Stimulated activated CD8-positive, alpha-beta memory T cell treated with anti-CD3 and anti-CD28 coated beads, Interleukin-7, amount 100 ng/mL, for 1 hour (primary cell): ENCODE data around the gene TPT1.

Source experiments
- DNase-seq, 2 donors: peaks; one replicate each; pipeline ENCODE4 v3.0.0-alpha.2; 2020; ENCODE audit warnings: low read depth in 2 of 2

TPT1 gene

DNA sequence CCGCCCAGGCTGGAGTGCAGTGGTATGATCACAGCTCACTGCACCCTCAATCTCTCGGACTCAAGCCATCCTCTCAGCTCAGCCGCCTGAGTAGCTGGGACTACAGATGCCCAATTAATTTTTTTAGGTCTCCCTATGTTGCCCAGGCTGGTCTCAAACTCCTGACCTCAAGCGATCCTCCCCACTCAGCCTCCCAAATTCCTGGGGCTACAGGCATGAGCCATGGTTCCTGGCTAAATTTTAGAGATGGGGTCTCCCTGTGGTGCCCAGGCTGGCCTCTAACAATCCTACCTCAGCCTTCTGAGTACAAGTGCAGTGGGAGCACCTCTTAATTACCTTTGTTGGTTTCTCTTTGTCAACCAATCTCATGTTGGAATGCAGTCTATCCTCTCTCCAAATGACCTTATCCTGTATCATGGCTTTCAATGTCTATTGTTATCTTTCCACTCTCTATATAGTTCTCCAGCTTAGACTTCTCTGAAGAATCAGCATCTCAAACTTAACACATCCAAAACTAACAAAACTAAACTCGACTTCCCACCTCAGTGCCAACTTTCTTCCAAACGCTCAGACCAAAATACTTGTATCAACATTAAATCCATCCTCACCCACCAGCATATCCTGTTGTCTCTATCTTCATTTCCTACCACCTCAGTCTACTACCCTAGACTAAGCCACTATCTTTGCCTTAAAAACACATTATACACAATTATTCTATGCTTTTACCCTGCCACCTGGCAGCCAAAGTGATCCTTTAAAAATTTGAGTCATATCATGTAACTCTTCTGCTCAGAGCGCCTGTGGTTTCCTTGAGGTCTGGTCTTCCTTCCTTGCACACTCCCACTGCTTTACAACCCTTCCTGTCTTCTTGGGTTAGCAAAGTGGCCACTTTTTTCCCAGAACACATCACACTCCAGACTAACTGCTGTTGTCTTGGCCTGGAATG, 6.7 kb downstream of the TPT1 start:
- peak in 1 of 2 donors; percentile 14 for DNase-seq

DNA sequence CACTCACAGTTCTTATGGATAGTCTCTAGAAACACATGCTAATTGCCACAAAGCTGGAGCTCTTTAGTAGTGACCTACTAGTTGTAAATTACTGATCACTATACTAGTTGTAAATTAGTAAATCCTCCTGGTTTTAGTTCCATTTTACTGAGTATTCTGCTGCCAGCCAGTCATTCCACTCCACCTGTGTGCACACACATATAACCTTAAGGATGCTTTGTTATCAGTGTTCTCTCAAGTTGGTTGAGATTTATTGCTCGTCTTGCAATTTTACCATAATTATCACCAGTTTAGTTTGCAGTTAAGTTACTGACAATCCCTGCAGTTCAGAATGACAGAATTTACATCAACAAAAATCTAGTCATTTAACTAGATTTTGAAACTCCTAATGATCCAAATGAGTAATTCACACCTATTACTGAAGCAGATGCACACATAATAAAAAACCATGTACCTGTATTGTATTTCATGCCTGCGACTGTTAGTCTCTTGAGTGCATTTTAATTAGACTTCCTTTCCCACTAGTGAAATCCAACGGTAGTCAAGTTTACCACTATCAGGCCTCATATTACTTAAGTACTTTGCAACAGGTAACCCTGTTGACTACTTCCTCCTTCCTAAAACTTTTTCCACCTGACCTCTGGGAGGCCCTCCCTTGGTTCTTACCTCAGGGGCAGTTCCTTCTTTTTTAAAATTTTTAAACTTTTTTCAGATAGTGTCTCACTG, 7.6 kb downstream of the TPT1 start:
- no peak for DNase-seq

DNA sequence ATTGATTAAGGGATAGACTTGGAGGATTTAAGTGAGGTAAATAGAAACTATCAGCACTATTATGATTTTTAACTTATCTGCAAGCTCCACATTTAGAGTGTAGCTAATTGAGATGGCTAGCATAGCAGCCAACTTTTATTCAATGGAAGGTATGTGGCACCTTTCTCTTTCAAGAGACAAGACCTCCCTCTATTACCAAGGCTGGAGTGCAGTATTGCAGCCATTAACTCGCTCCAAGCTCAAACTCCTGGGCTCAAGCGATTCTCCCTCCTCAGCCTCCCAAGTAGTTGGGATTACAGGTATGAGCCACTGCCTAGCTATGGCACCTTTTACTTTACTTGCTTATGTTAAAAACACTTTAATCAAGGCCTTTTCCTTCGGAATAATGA, 8.2 kb downstream of the TPT1 start:
- DNase-seq = no peak

DNA sequence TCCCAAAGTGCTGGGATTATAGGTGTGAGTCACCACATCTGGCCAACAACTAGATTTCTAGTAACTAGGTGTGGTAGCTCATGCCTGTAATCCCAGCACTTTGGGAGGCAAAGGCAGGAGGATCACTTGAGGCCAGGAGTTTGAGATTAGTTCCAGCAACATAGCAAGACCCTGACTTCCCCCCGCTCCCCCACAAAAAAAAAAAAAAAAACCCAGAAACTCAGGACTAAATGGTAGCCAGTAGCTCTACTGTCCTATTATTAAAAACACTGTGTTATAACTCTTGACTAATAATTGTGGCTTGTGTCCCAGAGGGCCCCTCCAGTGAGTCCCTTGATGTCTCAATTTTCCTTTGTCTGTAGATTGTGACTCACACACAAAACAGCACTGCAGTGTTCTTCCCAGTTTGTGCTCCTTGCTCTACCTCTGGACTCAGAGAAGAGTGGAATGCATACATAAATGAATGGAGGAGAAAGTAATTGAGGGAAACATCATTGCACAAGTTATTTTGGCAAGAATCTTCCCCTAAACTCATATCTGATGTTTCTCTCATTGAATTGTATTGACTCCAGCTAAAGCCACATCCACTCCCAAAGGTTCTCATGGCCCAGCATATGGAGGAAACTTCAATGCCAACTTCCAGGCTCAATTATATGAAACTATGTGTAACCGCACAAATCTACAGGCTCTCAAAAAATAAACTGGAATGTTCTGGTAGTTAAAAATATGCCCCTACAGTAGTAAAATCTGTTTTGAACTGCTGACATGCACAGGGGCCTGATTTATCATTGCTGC, 8.8 kb downstream of the TPT1 start:
- DNase-seq = no peak

DNA sequence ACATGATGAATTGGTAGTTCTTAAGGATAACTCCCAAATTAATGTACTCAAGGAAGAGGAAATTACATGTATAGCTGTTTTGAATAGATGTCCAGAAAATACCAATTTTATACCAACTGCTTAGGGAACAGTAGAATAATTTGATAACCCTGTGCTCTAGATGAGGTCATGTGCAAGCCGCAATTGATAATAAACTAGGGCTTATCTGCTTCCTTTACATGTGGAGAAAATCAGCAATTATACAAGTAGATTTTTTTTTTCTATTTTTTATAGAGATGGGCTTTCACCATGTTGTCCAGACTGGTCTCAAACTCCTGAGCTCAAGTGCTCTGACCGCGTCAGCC, 9.3 kb downstream of the TPT1 start:
- no peak for DNase-seq

DNA sequence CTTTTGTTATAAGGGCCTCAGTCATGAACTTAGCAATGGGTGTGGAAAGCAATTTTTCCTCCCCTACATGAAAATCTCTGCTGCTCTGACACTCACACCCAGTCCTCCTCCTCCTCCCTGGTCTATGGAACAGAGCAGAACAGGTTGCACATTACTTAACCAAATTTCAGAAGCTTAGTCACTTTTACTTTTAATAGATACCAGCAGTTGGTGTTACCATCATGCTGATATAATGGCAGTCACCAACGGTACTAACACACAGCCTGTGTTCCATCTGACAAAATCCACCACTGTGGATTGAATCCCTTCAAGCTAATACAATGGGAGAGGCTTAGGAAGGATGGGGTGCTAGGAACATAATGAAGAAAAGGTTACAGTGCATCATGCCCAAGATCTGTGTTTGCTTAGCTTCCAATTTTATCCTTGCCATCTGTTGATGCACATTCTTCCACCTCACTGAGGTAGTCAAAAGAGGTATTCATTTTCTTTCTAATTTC, 9.8 kb downstream of the TPT1 start:
- DNase-seq = no peak

DNA sequence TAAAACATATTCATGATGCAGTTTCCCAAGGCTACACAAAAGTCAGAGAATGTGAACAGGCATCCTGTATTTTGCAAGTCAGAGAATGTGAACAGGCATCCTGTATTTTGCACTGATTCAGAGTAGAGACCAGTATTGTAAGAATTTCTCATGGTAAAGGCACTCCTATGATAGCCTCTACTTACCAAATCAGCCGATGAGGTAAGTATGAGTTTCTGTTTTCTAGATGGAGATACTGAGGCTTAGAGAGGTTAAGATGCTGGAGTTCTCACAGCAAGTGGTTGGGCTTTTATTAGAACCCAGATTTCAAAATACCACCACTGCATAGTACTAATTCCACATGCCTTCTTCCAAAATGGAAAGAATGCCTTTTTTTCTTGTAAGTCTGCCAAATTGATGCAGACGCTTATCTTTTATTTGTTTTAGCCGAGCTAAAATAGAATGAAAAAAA, 12.3 kb downstream of the TPT1 start:
- no peak for DNase-seq

DNA sequence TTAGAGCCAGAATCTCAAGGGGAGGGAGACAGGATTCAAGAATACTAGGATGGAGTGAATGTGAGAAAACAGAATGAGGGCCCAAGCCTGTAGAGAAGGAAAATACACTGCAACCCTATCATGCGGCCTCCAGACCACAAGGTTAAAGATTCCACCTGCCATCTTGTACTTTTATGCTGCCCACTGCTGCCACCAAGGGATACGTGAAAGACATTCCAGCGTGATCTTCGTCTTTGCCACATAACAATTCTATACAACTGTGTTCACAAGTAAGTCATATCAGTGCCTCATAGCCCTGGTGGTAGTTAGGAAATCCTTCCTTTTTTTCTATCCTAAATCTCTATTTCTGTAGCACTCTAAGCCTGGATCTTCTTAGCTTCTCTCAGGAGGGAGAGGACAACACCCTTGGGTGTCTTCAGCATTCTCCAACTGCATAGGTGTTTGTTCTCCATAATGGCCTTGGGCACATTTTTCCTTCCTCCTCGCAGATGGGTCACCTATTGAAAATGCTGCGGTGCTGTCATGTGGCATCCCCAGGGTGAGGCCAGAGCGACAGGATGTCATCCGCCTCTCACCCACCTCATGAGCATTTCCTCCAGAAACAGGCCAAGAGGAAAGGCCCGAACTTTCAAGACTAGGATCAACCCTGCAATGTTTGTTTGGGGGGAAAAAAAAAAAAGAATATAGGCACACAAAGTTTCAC, 13.6 kb downstream of the TPT1 start:
- no peak for DNase-seq

DNA sequence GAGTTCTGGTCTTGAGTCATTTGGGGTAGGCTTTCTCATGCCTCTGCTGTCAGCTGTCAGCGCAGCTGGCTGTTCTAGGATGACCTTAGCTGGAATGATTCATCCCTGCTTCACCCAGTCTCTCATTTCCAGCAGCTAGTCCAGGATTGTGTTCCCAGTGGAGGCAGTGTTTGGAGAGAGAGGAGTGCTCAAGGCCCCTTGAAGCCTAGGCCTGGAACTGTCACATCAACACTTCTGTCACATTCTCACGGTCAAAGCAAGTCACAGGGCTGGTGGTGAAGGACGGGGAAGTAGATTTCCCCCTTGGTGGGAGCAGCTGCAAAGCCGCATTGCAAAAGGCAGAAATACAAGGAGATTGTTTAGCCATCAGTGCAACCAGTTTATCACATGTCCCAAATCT, 15.2 kb downstream of the TPT1 start:
- no peak for DNase-seq

DNA sequence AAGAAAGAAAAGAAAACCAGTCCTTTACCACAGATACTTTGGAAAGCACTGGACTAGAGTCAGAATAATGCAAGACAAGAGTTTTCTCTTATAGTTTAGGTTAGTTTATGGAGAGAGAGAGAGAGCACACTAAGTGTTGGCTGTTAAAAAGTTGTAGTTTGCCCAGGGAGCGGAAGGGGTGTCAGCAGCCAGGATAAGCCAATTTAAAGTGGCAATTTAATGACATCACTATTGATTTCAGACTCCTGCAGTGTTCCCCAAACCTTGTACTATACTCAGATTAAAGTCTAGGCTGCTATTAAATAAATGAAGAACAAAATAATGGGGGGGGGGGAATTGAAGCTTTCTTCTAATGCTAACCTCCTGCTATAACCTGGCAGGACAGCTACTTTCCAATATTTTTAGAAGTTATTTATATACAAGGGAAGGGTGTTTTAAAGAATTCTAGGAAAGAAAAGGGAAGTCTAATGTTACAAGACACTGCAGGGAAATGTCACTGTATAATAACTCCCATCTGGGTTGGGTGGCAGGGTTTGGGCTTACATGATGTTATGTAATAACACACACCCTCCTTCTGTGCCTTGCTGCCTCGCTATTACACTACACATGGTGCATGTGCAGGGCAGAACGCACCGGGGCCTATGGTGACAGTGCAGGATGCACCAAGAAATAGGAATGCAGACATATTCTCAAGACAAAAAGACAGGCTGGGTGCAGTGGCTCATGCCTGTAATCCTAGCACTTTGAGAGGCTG, 19.9 kb downstream of the TPT1 start:
- no peak for DNase-seq

DNA sequence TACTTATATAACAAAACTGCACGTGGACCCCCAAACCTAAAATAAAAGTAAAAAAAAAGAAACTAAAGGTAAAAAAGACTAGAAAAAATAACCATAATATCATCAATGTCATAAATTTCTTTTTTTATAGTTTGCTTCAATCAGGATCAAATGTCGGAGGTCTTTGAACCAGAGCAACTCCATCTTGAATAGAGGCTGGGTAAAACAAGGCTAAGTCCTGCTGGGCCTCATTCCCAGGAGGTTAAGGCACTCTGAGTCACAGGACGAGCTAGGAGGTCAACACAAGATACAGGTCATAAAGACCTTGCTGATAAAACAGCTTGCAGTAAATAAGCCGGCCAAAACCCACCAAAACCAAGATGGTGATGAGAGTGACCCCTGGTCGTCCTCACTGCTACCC, 24.0 kb downstream of the TPT1 start:
- no peak for DNase-seq

DNA sequence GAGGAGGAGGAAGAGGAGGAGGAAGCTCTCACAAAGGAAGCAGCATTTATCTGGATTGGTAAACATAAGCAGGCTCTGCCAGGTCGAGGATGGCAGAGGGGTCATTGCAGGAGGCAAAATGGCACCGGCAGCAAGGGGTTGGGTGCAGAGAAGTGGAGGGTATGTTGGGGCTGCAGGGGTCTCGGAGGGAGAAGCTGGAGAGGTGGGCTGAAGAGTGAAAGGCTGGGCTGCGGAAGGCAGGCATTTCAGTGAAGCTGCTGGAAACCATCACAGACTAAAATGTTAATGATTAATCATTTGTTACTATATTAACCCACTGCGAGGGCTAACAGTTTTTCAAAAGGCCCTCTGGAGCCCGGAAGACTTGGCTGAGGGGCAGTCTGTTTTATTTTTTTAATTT, 24.6 kb downstream of the TPT1 start:
- DNase-seq = no peak

DNA sequence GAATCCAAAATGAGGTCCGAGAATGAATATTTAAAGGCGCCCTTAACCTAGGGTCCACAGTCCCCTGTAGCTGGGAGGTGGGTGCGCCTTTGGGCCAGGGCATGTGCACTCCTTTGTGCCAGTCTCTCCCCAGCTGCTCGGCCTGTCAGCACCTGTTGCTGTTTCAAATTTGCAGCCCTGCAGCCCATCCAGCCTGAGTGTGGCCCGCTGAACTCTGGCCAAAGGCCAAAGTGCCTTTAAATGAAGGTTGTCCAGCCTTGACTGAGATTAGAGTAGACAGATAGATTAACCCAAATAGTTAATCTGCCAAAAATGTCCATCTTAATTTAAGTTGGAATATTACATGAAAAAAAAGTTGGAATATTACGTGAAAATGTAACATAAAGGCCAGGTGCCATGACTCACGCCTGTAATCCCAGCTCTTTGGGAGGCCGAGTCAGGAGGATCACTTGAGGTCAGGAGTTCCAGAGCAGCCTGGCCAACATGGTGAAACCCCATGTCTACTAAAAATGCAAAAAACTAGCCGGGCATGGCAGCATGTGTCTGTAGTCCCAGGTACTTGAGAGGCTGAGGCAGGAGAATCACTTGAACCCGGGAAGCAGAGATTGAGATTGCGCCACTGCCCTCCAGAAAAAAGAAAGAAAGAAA, 25.3 kb downstream of the TPT1 start:
- no peak for DNase-seq

DNA sequence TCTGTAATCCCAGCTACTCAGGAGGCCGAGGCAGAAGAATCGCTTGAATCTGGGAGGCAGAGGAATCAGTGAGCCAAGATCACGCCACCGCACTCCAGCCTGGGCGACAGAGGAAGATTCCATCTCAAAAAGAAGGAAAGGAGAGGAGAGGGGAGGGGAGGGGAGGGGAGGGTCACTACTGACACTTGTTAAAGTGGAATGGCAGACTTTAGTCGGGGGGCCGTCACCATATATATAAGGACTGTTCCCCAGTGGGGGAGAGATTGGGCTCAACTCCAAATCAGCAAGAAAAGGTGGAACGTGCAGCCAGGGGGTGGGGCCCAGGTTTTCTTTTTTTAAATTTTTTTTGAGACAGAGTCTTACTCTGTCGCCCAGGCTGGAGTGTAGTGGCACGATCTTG, 26.2 kb downstream of the TPT1 start:
- no peak for DNase-seq

DNA sequence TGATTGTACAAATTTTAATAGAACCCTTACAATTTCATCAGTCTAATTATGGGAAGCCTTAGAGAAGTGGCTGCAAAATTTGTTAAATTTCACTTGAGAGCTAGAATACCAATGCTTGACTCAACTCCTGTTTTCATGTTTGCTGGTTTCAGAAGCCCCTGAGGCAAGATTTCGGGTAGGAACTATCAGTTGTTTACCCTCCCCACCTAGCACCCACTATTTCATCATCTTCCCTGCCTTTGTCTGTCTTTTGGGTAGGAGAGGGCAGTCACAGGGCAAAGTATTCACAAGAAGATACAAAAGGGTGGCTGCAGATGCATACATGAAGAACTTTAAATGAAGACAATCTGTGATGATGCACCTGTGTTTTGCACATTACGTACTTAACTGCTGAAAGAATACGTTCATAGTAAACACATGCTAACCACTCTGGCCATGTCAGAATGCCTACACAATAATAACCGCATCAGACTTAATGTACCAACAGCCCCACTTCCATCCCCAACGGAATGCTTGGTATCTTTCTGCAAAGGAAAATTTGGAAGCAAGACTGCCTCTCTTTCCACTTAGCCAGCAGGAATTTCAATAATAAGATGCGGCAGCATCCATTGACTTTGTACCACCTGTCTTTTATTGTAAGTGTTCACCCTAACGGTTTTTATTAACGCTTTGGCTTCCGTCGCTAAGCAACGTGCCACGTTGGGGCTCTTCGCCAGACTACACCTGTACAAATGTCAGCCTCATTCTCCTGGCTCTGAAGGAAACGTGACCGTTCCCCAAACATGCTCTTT, 30.4 kb downstream of the TPT1 start:
- DNase-seq = no peak

DNA sequence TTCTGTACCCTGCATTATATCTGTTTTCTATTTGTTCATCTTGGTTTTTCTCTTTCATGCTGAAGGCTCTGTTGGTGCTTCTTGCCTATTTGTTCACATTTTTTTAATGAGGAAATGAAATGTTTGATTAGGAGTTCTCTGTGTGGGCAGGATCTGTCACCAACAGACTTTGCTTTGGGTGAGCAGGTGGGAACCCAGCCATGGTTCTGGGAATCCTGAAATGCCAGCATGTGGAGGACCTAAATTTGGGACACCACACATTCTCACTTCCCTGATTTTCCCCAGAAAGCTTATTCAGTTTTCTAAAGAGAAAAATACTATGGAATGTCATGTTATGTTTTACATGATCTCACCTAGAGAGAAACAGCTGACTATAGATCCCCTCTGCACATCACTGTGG, 34.0 kb downstream of the TPT1 start:
- DNase-seq = no peak

DNA sequence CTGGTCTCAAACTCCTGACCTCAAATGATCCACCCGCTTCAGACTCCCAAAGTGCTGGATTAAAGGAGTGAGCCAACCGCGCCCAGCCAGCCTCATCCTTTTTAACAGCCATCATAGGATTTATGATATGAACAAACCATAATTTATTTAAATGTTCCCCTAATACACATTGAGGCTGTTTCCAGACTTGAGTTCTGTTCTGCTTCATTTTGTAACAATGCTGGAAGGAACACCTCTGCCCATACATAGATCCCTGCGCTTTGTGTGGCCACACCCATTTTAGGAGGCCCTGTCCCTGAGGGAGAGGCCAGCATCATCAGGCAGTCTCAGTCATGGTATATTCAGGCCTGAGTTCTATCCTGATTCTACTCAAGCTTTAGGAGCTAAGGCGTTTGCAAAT, 35.9 kb downstream of the TPT1 start:
- no peak for DNase-seq

DNA sequence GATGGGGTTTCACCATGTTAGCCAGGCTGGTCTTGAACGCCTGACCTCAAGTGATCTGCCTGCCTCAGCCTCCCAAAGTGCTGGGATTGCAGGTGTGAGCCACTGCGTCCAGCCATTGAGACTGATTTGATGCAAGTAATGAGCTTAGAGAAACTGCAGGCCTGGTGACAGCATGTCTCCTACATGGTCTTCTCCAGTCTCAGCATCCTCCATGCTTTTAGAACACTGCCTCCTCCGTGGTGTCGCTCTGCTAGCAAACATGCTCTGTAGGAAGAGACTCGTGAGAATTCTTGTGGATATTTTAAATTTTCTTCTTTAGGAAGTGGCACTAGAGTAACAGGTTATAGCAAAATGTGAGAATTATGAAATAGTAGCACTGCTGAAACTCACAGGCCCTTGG, 37.1 kb downstream of the TPT1 start:
- DNase-seq = no peak

DNA sequence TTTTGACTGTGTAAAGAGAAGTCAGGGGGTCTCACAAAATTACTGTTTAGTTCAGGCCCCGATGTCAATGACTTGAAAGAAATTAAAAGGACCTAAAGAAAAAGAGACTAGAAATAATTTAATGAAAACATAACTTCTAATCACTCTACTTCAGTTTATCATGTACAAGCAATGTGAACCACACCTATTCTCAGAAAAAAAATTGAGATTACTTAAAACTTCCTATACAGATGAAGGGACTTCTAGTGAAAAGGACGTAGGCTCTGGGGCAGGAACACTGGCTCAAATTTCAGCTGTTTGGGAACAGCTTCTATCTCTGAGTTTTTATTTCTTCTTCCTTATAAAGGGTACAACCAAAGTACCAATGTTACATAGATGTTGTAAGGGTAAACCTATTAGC, 38.0 kb downstream of the TPT1 start:
- DNase-seq = no peak

DNA sequence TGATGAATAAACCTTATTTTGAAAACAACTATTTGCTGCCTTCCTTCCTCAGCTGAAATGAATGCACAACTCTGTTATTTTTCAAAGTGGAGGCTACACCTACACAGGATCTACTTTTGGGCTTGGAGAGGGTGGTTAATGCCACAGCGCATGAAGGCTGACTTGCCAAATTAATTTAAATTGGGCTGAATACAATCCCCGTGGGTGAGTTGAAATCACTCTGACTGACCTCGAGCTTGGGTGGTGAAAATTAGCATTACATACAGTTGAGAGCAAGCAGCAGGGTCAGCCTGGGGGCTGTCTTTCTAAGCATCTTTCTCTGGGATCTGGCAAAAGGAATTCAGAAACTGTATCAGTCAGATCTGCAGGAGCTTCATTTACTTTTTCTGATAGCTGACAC, 38.5 kb downstream of the TPT1 start:
- no peak for DNase-seq
